ENCODE measurements around the gene CARMIL3.
"Not testable (repeated sequence)": the region's sequence is repeated elsewhere in the genome, so short reads cannot be mapped to it uniquely, and the experiment has no call there.

Gene CARMIL3

GRCh38 chr14:24051789-24052655 is at the start of gene CARMIL3:
Gene CARMIL3, plus strand, starts transcription at chr14:24052009. Its CDS starts 145 bp downstream, at chr14:24052154.
- DNase-seq = peak; percentile 72

GRCh38 chr14:24006471-24006816 is 45.4 kb upstream of the CARMIL3 start:
- DNase-seq = not testable (repeated sequence)

- DNase-seq = peak; percentile 35
Measured at GRCh38 chr14:24006817-24007652, 44.8 kb upstream of the CARMIL3 start.

- no peak for DNase-seq
Measured at GRCh38 chr14:24011051-24011450, 40.8 kb upstream of the CARMIL3 start.

- not testable (repeated sequence) for DNase-seq
Measured at GRCh38 chr14:24012726-24013273, 39.0 kb upstream of the CARMIL3 start.

GRCh38 chr14:24013654-24014514 is 37.9 kb upstream of the CARMIL3 start:
- peak; percentile 73 for DNase-seq

GRCh38 chr14:24015745-24016144 is 36.1 kb upstream of the CARMIL3 start:
- not testable (repeated sequence) for DNase-seq

- not testable (repeated sequence) for DNase-seq
Measured at GRCh38 chr14:24018978-24019377, 32.8 kb upstream of the CARMIL3 start.

- not testable (repeated sequence) for DNase-seq
Measured at GRCh38 chr14:24019944-24020343, 31.9 kb upstream of the CARMIL3 start.

- not testable (repeated sequence) for DNase-seq
Measured at GRCh38 chr14:24020520-24020919, 31.3 kb upstream of the CARMIL3 start.

- DNase-seq = not testable (repeated sequence)
Measured at GRCh38 chr14:24024939-24025418, 26.8 kb upstream of the CARMIL3 start.

- DNase-seq = not testable (repeated sequence)
Measured at GRCh38 chr14:24029687-24030086, 22.1 kb upstream of the CARMIL3 start.

- not testable (repeated sequence) for DNase-seq
Measured at GRCh38 chr14:24031331-24031730, 20.5 kb upstream of the CARMIL3 start.

GRCh38 chr14:24032727-24033418 is 18.9 kb upstream of the CARMIL3 start:
- DNase-seq = no peak

- peak; percentile 15 for DNase-seq
Measured at GRCh38 chr14:24035769-24036168, 16.0 kb upstream of the CARMIL3 start.

- DNase-seq = peak; percentile 73
Measured at GRCh38 chr14:24036169-24036962, 15.4 kb upstream of the CARMIL3 start.

GRCh38 chr14:24036963-24037657 is 14.7 kb upstream of the CARMIL3 start:
- not testable (repeated sequence) for DNase-seq

- DNase-seq = no peak
Measured at GRCh38 chr14:24037658-24038037, 14.2 kb upstream of the CARMIL3 start.

GRCh38 chr14:24038686-24039085 is 13.1 kb upstream of the CARMIL3 start:
- DNase-seq = no peak

- DNase-seq = no peak
Measured at GRCh38 chr14:24040692-24041091, 11.1 kb upstream of the CARMIL3 start.
